Kidney capillary endothelial cell (primary cell): Measurements from ENCODE around the gene FBXL19.

ENCODE experiments used
- DNase-seq: peaks from one replicate; pipeline ENCODE4 v3.0.0-alpha.2; 2018; ENCODE audit warnings: low spot score

Gene FBXL19

DNA sequence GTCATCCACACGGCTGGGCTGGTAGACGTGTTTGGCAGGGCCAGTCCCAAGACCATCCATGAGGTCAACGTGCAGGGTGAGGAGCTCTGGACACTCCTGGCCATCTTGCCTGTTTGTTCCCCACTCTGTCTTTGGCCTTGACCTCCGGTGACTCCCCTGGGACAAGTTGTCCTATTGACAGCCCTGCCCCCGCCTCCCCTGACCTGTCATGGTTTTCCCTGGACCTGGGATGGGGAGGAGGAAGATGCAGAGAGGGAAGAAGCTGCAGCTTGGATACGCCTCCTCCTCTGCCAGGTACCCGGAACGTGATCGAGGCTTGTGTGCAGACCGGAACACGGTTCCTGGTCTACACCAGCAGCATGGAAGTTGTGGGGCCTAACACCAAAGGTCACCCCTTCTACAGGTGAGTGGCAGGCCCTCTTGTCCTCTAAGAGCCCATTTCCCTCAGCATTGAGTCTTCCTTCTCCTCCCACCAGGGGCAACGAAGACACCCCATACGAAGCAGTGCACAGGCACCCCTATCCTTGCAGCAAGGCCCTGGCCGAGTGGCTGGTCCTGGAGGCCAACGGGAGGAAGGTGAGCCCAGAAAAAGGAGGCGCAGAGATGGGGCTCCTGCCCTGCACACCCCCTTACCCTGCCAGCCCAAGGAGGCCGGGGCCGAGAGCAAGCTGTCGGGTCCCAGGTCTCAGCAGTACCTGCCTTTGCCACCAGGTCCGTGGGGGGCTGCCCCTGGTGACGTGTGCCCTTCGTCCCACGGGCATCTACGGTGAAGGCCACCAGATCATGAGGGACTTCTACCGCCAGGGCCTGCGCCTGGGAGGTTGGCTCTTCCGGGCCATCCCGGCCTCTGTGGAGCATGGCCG is 63.0 kb downstream of the FBXL19 start:
- DNase-seq = no peak

DNA sequence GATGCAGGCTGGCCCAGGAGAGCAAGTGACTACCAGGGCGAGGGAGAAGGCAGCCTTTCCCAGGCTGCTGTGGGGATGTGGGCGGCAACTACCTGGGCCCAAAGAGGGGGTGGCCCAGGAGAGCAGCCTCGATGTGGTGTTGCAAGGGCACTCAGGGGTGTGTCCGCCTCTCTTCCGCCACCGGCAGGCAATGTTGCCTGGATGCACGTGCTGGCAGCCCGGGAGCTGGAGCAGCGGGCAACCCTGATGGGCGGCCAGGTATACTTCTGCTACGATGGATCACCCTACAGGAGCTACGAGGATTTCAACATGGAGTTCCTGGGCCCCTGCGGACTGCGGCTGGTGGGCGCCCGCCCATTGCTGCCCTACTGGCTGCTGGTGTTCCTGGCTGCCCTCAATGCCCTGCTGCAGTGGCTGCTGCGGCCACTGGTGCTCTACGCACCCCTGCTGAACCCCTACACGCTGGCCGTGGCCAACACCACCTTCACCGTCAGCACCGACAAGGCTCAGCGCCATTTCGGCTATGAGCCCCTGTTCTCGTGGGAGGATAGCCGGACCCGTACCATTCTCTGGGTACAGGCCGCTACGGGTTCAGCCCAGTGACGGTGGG is 64.3 kb downstream of the FBXL19 start:
- DNase-seq = no peak

- no peak for DNase-seq
Observed at GRCh38 chr16:30989469-30990047, 66.2 kb downstream of the FBXL19 start.

DNA sequence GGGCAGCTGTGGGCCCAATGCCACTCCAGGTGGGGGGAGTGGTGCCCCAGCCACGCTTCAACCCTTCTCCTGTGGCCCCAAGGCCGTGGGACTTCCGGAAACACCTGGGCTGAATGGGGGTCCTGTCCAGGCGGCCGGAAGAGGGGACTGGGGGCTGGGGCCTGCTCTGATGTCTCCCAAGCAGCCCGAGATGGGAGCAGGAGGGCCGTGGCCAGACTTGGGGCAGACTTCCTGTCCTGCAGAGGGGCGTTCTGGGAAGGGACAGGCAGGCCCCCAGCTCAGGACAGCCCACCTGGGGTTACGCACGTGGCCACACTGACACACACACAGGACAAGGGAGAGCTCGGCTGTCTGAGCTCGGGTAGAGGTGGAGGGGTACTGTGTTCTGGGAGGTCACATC is 66.7 kb downstream of the FBXL19 start:
- no peak for DNase-seq

DNA sequence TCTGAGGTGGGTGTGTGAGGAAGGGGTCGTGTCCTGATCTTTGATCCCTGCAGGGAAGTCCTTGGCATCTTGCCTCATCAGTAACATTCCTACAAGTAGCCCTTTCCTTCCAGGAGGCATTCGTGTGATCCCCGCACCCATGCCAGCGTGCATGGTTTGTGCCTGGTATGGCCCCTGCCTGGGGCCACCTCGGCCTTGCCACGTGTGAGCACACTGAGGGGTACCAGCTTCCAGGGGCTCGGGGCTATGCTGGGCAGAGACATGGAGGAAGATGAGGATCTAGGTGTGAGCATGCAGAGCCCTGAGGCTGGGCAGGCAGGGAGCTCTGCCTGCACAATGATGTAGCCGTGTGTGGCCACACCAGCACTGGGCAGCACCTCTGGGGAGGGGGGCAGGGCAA is 67.7 kb downstream of the FBXL19 start:
- DNase-seq = no peak

- no peak for DNase-seq
Observed at GRCh38 chr16:30992276-30992780, 69.0 kb downstream of the FBXL19 start.

DNA sequence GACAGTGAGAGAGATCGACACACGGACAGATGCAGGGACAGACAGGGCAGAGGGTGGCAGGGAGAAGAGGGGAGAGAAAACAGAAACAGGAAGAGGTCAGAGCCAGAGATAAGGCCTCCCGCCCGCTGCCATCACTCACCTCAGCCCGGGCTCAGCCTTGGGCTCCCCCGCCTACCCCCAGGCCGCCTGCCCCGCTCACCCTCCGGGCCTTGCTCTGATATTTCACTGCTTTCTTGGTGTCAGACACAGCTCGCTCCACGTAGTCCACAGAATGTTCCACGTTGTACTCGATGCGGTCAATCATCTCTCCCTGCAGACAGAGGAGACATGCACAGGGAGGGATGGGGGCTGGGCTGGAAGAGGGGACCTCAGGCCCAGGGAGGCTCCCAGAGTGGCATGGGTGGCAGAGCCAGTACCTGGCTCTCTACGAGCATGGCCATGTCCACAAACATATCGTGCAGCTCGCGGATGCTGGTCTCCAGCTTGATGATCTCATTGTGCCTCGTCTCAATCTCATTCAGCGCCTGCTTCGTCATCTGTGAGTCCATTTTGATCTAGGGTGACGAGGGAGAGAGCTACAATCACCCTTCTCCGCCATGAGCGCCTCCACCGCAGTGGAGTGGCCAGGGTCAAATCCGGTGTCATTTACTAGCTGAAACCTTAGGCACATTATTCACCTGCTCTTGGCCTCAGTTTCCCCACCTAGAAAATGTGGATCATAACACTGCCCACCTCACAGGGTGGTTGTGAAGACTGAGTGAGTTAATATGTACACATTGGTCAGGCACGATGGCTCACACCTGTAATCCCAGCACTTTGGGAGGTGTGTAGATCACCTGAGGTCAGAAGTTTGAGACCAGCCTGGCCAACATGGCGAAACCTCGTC is 69.8 kb downstream of the FBXL19 start:
- DNase-seq = no peak

DNA sequence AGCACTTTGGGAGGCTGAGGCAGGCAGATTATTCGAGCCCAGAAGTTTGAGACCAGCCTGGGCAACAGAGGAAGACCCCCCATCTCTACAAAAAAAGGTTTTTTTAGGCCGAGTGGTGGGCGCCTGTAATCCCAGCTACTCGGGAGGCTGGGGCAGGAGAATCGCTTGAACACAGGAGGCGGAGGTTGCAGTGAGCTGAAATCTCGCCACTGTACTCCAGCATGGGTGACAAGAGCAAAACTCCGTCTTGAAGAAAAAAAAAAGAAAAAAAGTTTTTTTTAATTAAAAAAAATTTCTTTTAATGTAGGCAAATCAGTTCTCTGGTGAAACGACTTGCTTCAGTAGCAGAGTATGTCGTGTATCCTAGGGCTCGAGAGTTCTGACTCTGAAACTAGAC is 72.6 kb downstream of the FBXL19 start:
- no peak for DNase-seq

GRCh38 chr16:30996324-30996984 is 73.1 kb downstream of the FBXL19 start:
- no peak for DNase-seq

GRCh38 chr16:30996985-30997724 is 73.8 kb downstream of the FBXL19 start:
- DNase-seq = peak; percentile 38

- no peak for DNase-seq
Observed at GRCh38 chr16:30997725-30998711, 74.6 kb downstream of the FBXL19 start.
